ENCODE data around the gene PARP8.
"Not testable (repeated sequence)": the region's sequence is repeated elsewhere in the genome, so short reads cannot be mapped to it uniquely, and the experiment has no call there.

The PARP8 gene, protein sequence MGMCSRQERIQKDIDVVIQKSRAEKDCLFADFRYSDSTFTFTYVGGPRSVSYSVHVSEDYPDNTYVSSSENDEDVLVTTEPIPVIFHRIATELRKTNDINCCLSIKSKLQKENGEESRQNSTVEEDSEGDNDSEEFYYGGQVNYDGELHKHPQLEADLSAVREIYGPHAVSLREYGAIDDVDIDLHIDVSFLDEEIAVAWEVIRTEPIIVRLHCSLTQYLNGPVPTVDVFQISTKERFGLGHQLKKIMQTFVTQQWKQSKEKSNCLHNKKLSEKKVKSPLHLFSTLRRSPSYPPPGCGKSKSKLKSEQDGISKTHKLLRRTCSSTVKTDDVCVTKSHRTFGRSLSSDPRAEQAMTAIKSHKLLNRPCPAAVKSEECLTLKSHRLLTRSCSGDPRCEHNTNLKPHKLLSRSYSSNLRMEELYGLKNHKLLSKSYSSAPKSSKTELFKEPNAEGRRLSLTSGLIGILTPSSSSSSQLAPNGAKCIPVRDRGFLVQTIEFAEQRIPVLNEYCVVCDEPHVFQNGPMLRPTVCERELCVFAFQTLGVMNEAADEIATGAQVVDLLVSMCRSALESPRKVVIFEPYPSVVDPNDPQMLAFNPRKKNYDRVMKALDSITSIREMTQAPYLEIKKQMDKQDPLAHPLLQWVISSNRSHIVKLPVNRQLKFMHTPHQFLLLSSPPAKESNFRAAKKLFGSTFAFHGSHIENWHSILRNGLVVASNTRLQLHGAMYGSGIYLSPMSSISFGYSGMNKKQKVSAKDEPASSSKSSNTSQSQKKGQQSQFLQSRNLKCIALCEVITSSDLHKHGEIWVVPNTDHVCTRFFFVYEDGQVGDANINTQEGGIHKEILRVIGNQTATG
- 243 to 263 reads per million in 2 donors for total RNA-seq

DNA sequence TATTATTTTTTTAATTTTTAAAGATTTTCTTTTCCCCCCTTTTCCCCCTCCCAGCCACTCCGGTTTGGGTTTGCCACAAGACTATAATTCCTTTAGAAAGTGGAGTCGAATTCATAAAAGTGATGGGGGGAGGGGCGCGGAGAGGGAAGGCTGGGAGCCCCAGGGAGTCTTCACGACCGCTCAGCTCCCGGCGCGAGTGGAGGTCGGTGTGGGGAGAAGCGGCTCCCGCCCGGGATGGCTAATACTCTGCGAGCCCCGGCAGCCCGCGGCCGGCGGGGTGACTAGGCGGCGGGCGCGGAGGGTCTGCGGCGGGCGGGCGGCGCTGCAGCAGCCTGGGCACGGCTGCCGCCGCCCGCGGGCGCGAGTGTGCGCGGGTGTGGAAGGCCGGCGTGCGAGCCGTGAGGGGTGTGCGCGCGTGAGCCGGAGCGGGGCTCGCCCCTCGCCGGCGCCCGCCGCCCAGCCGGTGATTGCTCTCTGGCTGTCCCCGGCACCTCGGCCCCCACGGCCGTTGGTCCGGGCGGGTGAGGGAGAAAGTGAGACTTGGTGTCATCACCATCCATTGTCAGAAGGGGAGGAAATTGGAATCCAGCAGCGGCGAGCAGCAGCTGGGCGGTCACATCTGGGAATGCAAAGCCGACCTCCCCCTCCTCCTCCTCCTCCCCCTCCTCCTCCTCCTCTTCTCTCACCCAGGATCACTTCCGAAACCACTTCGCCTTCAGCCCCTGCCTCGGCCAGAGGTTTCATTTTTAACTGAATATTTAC is at the start of gene PARP8:
TSS of gene PARP8 (plus strand) at position 377 of the 762 bp plus-strand sequence. CDS start 459 bp downstream, outside the sequence.
- peak; percentile 8 to 66 (median 33) for DNase-seq

DNA sequence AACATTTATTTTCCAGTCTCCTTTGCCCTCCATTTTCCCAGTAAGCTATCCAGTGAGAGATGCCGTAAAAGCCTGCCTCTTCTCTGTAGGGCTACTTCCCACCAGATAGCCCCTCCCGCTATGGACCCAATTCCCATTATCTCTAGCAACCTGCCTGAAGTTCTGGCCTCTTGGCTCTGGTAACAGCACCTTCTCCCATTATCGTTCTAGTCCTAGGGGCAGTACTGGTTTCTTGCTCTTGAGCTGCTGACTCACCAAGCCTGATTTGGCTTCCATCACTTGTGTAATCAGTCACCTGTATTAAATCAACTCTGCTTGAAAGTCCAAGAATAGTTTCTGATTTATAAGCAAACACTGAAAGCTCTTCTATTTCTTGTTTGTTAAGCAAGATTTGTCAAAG is 42.8 kb upstream of the PARP8 start:
- no peak for DNase-seq

DNA sequence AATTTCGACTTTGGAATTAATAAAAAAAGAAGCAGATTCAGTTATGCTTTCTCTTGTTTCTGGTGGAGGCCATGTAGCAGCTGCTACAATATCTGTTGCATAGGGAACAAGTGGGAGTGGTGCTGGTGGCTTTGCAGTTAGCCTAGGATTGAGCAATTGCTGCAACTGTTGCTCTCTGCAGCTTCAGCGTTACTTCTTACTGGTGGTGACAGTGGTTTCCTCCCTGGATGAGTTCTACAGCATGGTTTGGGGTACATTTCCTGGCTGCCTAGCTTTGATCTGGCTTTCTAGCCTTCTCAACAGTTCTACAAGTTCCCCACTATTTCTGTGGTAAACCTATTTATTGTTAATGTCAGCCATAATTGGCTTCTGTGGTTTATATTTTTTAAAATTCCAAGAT is 31.6 kb upstream of the PARP8 start:
- peak in 3 of 5 experiments; percentile 5 to 92 (median 71) for DNase-seq

DNA sequence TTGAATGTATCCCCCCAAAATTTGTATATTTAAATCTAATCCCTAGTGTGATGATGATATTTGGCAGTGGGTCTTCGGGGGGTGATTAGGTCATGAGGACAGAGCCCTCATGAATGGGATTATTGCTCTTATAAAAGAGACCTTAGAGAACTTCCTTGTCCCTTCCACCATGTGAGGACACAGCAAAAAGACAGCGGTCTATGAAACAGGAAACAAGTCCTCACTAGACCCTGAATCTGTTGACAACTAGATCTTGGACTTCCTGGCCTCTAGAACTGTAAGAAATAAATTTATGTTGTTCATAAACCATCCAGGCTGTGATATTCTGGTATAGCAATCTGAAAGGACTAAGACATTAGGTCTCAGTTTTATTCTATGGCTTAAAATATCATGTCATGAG is 28.9 kb upstream of the PARP8 start:
- not testable (repeated sequence) for DNase-seq

DNA sequence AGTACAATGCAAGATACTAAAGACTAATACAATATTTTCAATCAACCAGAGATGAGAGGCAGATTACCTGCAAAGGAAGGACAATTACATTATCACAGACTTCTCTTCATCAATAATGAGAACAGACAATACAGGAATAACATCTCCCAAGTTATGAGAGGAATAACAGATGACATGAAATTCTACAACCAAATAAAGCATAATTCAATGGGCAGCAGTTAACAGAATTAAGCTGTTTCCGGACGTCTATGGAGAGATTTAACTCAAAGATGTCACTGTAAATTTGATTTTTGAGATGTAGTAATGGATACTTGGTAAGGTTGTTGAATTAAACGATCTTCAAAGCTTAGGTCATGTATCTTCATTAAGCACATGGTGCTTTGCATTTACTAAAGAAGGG is 19.8 kb upstream of the PARP8 start:
- DNase-seq, result no peak

DNA sequence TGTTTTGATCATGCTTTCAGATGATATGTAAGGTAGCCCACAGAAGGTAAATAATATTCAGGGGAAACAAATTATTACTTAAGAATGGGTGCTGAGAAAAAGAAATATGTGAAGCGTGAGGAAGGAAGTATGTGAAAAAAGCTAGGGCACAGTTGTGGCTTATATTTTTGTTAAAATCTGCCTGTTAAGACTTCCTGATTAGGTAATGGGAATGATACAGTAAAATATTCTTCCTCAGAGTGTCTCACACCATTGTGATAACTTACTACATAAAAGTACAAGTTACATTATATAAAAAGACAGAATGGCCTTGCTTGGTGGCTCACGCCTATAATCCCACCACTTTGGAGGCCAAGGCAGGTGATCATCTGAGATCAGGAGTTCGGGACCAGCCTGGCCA is 18.7 kb upstream of the PARP8 start:
- no peak for DNase-seq

DNA sequence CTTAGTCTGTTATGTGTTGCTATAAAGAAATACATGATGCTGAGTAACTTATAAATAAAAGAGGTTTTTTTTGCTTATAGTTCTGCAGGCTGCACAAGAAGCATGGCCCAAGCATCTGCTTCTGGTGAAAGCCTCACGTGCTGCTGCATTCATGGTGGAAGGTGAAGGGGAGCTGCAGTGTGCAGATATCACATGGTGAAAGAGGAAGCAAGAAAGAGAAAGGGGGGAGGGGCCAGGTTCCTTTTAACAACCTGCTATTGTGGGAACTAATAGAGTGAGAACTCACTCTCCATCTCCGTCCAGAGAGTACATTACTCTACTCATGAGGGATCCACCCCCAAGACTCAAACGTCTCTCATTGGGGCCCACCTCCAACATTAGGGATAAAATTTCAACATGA is 12.5 kb upstream of the PARP8 start:
- no peak for DNase-seq

DNA sequence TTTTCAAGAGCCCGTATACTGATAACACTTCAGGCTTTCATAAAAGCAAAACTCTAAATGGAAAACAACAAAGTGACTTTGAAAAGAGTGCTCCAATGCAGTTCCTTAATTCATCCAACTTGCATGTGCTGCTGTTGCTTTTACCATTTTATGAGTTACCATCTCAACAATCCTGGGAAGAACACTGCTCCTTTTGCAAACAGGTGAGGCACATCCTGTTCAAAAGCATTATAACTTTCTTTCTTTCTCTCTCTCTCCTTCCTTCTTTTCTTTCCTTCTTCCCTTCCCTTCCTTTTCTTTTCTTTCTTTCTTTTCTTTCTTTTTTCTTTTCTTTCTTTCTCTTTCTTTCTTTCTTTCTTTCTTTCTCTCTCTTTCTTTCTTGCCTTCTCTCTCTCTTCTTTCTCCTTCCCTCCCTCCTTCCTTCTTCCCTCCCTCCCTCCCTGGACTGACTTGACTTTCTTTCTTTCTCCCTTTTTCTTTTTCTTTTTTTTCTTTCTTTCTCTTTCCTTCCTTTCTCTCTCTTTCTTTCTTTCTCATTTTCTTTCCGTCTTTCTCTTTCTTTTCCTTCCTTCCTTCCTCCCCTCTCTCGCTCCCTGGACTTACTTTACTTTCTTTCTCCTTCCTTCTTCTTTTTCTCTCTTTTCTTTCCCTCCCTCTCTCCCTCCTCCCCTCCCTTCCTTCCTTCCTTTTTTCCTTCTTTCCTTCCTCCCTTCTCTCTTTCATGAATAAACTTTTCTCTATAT is 11.2 kb upstream of the PARP8 start:
- DNase-seq, result no peak

DNA sequence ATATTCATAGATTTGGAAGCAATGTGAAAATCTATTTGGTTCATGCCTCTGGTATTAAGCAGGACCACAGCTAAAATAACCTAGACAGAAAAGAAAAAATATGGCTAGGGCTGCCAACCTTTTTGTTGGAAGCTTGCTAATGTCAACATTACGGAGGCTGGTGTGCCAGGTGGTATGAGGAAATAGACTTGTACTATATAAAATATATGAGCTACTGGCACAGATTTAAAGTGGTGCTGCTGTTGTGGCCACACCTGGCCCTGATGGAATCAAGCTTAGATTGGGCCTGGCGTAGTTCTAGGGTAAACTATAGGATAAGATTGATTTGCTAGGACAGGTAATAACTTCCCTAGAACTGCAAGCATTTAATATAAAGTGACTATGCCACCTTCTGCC is 10.6 kb upstream of the PARP8 start:
- DNase-seq, result no peak

DNA sequence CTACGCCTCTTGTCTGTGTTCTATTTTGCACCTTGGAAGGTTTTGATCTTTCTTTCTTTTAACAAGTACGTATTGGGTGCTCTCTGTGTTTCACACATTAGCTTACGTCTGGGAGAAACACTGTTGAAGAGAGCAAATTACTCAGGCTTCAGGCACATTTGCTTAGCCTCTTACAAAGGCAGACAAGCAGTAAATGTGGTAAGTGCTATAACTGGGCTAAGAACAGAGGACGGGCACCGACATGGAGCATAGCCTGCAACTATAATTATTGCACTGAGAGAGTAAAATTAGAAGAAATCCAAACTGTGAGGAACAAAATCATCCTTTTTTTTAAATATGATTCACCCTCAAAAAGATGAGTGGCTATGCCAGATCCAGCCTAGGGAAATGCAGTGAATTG is 9.4 kb upstream of the PARP8 start:
- no peak for DNase-seq

DNA sequence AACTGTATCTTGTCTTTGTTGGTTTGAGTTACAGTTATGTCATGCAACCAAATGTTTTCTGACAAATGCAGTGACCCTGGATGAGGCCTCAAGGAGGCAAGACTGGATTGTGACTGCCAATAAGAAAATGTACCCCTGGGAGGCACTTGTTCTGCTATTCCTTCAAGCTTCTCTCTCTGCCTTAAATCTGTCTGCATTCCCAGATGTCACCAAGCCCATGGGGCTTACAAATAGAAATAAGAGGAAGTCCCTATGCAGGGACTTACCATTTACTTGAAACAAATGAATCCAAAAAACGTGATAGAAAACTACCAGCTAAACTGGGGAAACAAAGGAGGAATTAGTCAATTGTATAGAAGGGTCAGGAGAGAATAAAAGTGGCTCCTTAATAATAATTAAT is 8.2 kb upstream of the PARP8 start:
- no peak for DNase-seq

DNA sequence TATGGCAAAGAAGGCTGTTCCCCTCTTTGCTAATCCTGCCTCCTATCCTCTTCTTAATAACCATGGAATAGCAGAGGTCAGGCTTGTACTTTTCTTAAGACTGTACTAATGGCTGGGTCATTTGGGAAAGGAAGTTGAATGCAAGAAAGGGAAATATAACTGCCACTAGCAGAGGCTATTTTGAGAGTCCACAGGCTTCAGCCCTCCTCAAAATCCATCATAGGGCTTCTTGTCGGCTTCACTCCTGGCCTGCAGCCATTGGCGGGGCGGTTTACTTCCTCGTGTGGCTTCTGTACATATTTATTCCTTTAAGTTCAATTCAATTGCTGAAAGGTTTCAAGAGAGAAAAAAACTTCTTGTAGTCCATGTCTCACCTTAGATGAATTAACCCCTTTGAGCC is 2.8 kb upstream of the PARP8 start:
- DNase-seq, result no peak

DNA sequence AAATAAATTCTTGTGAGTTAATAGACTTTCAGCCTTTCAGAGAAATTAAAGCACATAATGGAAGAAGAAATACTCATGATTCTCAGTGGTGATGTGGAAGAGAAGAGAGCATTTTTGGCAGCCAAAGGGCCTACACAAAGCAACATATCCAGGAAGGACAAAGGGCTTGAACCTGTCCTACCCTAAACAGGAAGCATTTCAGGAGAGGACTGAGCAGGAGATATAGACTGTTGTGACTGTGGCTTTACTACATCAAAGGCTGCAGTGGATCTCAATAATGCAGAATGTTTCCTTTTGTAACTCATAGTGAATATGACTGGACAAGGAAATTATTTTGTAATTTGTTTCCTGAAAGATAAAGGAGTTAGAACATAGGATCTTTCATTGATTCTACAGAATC is 1.3 kb upstream of the PARP8 start:
- DNase-seq, result no peak

DNA sequence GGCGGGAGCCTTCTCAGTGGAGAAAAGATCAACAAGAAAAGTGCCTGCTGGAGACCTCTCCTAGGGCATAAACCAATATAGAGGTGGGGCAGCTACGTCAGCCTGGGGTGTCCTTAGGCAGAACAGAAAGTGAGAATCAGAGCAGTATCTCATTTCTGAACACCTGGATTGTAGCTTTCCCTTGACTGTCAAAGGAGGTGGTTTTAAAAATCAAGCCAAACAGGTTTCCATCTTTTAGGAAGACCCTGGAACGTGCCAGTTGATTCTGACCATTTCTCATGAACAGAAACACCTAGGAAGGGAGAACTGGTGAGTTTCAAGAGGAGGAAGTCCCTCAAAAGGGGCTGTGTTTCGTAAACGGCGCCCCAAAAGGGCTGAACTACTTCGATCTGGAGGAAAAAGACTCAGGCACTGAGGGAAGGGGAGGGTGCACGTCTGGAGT is 655 bp upstream of the PARP8 start:
- peak in 3 of 5 experiments; percentile 22 to 72 (median 57) for DNase-seq

DNA sequence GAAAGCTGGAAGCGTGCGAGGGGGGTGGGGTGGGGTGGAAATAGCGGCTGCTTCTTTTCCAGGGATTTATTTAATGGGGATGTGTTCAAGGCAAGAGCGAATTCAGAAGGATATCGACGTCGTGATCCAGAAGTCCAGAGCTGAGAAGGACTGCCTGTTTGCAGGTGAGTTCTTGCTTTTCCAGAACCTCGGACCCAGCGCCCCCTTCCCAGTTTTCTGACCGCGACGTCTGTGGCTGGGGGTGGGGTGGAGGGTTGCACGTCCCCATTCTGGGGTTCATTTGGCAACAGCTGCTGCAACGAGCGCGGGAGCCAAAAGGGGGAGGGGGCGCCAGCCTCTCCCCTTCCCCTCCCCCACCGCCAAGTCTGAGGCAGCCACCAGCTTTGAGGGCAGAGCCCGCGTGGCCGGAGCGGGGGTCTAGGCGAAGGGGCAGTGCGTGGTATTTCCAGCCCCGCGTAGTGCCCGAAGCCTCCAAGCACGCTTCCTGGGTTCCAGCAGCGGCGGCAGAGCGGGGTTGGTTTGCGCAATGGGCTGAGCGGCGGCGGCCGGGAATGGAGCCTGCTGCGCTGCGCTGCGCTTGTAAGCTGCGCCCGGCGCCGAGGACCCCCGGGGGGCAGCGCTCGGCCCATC is 701 bp downstream of the PARP8 start:
- DNase-seq, result peak in 4 of 5 experiments; percentile 9 to 68 (median 20)

DNA sequence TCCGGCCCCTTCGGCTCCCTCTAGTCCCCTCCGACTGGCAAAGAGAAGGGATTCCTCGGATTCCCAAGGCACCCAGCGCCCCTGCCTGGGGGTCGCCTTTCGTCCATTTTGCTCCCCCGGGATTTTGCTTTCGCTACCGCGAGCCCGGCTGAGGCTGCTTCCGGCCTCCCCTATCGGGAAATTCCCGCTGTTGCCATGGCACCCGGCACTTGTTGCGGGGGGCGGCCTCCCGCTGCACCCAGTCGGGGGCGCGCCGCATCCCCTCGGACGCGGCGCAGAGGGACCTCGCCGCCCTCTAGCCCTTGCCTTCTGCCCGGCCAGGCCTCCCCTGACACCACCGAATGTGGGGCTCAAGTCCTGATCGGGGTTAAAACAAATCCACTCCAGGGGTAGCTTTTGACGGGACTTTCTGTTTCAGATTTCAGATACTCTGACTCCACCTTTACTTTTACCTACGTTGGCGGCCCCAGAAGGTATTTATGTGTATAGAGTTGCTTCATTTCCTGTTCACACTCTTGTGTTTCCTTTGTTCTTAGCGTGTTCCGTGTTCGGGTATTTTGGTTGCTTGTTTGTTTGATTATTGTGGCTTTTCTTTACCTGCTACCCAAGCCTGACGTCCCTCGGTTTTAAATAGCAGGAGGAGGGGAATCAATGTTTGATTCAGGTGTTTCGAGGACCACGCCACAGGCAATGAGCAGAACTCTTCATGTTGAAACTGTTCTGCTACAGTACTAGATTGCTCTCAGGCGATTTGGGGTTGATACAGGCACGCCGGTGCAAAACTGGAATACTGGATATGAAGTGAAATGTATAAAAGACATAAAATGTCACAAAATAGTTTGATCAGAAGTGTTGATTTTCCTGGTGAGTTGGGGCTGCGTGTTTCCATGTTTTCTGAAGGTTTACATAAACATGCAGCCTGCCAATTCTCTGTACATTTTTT is 1.5 kb downstream of the PARP8 start:
- DNase-seq, result peak; percentile 67 to 90 (median 83)

DNA sequence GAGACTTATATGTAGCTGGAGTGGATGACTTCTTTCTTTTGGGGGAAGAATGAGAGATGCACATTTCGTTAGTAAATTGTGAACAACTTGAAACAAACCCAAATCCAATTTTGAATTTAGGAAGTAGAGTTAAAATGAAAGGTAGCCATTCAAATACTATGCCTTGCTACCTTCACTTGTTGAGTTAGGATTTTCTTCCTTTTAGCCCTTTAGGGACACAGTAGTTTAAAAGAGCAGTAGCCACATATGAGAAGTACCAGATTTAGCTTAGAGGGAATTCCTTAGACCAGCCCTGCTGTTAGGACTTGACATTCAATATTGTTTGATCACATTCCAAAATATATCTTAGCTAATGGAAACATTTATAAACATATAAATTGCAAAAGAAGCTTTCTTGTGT is 2.2 kb downstream of the PARP8 start:
- DNase-seq, result not testable (repeated sequence)

DNA sequence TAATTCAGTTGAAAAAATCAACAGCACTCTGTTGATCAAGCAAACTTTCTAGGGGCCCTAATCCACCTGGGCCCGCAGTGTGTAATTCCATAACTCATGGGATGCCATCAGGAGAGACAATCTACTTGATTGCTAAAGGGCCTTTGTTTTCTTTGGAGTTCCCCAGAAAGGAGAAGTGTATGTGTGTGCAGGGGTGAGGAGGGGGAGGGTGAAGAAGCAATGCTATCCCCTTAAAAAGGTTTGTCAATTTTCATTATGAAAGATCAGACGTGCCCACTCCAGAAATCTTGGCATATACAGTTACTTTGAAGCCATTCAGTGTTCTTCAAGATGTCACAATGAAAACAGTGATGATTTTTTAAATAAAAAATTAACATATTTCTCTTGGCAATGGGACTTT is 6.2 kb downstream of the PARP8 start:
- DNase-seq, result no peak

DNA sequence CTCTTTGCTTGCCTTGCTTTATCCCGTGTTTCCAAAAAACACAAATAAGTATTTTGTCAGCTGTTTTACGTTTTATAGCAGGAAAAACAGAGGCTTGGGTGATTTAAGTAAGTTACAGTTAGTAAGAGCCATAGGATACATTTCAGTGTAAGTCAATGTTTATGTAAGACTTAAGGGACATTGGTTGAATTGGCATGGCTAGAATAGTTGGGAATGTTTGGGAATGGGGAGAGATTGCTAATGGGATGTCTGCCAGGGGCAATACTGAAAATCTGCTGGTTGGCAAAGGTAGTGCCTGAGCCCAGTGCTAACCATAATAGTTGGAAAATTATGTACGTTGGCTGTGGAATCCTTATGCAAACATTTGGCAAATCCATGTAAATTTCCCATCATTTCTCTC is 7.0 kb downstream of the PARP8 start:
- not testable (repeated sequence) for DNase-seq

DNA sequence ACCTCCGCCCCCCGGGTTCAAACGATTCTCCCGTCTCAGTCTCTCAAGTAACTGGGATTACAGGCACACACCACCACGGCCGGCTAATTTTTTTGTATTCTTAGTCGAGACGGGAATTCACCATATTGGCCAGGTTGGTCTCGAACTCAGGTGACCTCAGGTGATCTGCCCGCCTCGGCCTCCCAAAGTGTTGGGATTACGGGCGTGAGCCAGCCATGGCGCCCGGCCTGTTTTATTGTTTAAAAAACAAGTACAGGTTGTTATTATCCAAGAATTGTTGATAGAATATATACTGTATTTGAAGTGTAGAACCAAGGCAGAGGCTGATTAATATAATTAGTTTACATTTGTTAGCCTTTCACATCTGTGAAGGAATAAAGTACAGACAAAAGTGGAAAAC is 8.9 kb downstream of the PARP8 start:
- no peak for DNase-seq

DNA sequence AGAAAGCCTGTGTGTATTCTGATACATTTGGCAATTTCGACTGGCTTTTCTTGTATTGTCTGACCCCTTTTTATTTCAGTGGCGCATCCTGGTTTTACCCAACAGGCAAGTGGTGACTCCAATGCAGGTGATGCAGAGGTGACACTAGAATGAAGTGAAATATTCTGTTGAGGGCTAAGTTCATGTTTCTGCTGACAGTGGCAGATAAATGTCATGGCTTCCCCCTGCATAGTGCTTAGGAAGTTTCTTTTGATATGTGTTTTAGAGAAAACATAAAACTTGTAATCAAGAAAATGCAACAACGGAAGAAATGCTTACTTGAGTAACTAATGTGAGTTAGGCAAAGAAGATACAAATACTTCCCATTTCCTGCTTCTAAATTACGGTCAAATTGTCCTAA is 13.1 kb downstream of the PARP8 start:
- DNase-seq, result not testable (repeated sequence)
